NCI-H1092 treated with DMSO at 0.1 percent for 48 hours (cell line): ENCODE data around the gene C1orf50.
A peak's percentile ranks its signal among the peaks of the same experiment; 100 is the strongest.
"Not testable (repeated sequence)": the region's sequence is repeated elsewhere in the genome, so short reads cannot be mapped to it uniquely, and the experiment has no call there.

Source experiments
- DNase-seq: peaks from one replicate; lab custom pipeline; 2025; lab: John Stamatoyannopoulos, UW

Gene C1orf50

DNA sequence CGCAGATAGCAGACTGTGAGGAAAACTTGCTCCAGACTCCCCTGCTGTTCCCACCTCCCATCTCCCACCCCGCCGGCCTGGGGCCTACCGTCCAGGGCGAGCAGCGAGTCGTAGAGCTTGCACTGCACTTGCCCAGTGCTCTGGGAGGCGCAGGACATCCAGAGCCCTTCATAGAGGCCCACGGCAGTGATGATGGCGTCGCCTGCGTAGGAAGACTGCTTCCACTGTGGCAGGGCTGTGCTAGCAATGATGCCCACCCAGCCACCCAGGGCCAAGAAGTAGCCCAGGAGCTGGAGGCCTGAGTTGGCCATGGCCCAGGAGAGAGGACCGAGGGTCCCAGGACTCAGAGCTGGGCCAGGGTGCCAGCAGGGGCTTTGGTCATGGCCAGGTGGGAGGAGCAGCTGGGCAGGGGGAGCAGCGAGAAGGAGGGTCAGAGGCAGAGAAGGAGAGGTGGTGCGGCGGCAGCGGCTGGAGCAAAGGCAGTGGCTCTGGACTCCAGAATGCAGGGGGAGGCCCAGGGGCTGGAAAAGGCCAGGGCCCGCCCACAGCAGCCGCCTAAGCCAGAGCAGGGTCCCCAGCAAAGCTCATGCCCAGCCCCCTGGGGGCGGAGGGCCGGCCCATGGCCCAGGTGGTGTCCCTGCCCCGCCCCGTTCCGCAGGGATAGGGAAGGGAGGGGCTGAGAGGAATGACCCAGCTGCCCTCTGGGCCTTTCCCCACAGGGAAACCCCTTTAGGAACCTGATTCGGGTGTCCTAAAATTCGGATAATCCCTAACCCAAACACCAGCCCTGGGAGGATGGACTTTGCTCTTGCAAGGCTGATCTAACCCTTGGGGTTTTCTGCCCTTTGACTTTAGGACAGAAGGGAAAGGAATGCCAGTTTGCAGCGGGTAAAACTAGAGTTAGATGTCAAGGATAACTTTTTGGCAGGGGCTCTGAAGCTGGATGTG is 27.0 kb upstream of the C1orf50 start, which contains the start of gene CLDN19:
Gene CLDN19 (minus strand): TSS at position 484 of the 948 bp plus-strand sequence. CDS start 173 bp downstream, at position 311.
- no peak for DNase-seq

- no peak for DNase-seq
These were observed 26.0 kb upstream of the C1orf50 start for GRCh38 chr1:42740851-42741580.

GRCh38 chr1:42741706-42742105 is 25.3 kb upstream of the C1orf50 start:
- no peak for DNase-seq

GRCh38 chr1:42742141-42742540 is 24.9 kb upstream of the C1orf50 start:
- DNase-seq: no peak

- no peak for DNase-seq
These were observed 24.3 kb upstream of the C1orf50 start for GRCh38 chr1:42742617-42743316.

DNA sequence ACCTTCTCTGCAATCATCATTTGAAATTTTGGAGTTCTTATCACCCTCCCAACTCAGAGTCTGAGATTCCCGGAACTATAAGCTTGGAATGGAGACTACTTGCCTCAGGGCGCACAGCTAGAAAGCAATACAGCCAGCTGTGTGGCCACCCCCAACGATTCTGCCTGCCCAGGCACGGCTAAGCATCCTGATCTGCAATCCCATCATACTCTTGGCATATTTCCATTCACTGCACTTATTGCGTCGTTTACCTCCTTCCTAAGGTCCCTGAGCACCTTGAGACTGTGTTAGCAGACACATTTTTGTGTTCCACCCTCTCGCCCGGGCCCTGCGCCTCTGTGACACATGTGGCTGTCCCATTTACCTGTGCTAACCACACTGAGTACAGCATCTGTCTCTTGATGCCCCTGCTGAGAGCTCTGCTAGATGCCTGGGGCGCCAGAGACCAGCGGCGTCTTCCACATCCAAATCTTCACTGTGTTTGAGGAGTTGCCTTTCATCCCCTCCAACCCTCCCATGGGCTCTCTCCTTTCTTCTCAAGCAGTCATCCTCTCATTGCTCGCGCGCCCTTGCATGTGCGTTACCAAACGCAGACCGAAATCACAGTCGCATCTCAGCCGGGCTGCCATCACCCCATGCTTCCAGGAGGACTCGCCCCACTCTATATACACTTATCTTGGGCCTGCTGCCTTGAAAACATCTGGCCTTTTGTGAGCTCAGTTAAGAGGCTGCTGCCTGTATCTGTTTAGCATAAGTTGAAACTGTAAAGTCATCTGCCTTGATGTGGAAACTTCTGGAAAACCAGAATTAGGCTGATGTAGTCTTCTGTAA is 23.5 kb upstream of the C1orf50 start:
- no peak for DNase-seq

DNA sequence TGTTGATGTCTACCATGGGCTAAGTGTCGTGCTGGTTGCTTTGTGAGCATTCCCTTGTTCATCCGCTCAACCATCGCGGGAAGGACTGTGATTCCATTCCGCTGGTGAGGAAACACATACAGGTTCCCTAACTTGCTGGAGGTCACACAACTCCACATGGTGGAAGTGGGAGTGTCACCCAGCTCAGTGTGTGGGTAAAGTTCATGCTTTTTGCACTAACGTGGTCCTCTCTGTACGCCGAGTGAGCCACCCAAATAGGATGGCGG is 23.0 kb upstream of the C1orf50 start:
- no peak for DNase-seq

- no peak for DNase-seq
These were observed 21.2 kb upstream of the C1orf50 start for GRCh38 chr1:42745851-42746250.

- DNase-seq: no peak
These were observed 20.5 kb upstream of the C1orf50 start for GRCh38 chr1:42746436-42747105.

DNA sequence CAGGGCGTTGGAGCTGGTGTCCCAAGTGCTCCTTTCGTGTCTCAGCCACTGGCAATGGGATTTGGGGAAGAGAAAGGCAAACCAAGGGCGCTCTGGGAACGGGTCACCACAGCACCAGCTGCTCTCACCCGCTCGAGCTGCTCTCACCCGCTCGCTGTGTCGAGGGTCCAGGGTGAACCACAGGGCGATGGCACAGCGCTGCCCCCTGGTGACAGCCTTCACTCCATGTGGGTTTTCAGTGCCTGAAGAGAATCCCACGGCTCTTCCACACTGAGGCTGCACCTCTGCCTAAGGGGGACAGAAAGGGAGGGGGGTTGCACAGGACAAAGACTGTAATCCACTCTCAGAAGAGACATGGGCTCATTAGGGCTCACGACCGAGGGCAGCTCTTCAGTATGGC is 19.9 kb upstream of the C1orf50 start:
- peak; percentile 8 for DNase-seq

GRCh38 chr1:42748021-42748420 is 19.0 kb upstream of the C1orf50 start:
- DNase-seq: no peak

DNA sequence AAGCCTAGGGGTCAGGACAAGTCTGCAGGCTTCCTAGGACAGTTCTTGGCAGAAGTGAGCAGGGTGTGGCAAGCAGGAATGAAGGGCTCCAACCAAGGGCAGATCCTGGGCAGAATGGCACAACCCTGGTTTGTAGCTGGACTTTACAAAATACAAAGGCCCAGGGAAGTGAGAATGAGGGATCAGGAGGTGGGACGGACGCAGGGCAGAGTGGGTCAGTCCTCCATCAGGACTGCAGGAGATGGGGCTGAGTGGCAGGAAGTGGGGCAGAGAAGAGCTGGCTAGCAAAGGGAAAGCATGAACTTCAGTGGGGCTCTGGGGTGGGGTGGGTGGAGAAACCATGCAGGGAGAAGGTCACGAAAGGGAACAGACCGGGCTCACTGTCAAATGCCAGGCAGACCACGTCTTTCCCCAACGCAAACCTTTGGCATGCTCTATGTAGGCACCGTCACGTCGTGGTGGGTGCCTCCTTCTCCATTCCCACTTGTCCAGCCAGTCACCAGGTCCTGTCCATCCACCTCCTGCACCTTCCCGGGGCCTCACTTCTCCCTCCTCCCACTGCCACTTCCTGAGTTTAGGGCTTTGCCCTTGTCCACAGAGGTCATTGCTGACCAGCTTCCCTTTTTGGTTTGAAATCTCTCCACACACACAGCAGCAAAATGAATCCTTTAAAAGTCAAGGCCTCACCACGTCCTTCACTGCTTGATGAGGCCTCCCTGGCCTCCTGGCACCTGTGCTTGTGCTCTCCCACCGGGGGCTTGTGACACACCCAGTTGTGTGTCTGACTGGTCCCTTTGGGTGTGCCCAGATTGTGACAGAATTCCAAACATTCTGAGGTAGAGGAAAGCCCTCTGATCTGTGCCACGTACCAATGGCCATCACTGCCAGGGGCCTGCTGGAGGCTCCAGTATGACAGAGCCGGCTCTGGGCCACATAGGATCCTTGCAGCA is 18.3 kb upstream of the C1orf50 start:
- DNase-seq: no peak

DNA sequence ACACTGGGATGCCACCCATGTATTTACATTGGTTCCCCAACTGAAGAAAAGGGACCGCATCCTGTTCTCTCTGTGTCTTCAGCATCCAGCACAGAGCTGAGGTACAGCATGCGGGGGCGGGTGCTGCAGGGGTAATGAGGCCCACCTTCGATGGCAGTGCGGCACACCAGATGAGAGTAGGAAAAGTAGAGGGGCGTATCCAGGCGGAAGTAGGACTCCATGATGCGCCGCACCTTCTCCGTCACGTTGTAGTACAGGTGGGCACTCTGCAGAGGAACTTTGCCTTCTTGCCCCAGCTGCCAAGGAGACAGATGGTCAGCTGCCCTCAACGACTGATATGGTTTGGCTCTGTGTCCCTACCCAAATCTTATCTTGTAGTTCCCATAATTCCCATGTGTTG is 17.0 kb upstream of the C1orf50 start:
- DNase-seq: no peak

- DNase-seq: not testable (repeated sequence)
These were observed 15.5 kb upstream of the C1orf50 start for GRCh38 chr1:42751511-42752070.

DNA sequence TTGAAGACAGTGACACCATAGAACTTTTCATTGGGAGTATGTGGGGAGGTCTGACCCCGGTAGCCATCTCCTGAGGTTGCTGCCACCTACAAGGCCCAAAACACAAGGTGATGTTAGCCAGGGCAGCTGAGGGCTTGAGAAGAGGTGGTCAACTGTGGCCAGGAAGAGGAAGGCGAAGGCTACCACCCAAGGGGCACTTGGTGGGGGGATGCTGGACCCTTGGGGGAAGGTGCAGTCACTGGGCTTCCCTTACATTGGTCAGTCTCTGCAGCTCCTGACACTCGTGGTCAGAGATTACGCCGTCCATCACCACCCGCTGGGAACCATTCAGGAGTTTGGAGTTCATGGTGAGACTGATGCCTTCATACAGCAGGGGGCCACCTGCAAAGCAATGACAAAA is 14.8 kb upstream of the C1orf50 start:
- DNase-seq: no peak

DNA sequence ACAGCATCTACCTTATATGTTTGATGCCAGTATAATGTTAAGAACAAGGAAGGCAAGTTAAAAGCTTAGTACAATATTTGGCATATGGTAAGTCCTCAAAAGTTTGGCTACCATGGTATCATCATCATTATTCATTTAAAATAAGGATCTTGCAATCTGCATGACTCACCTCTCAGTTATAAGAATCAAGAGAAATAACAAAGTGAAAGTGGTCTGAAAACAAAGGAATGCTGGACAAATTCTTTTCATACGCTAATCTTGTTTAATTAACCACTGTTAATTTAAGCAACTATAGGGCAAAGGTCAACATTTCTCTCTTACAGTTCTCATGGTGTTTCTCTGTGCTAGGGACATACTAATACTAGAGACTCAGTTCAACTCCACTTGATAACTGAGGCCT is 14.0 kb upstream of the C1orf50 start:
- DNase-seq: no peak

DNA sequence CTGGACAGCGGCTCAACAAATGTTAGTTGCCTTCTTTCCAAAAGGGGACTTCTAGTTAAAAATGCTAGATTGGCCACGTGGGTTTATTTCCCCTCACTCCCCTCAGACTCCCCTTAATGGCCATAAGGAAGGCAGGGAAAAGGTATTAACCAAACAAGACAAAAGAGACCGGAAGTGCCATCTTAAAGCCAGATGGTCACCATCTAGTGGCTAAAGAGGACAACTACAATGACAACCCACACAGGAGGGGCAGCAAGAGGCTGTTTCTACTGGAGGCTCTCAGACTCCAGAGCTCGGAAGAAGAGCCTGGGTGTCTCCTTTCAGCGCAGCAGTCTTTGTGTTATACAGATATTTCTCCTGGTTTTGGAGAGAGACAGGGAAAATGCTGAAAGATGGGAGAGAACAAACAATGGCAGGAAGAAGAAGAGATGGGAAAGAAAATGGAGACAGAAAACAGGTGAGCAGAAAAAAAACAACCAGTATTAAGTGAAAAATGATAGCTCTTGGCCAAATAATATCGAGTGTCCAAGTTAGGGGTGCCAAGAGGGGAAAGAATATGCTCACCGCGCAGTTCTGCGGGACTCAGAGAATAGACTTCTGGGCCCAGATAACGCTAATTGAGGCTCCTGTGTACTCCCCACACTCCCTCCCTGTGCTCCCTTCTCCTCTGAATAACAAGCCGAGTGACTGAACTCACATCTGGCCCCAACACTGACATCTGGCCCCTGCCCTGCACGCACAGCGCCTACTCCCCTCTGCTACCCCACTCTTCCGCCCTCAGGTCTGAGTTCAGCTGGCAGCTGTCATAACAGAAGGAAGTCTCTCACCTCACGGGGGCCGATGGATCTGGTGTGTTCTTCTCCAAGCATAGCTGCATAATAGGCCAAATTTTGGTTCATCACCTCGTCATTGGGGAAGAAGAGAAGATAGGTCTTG is 9.8 kb upstream of the C1orf50 start:
- peak; percentile 70 for DNase-seq

- no peak for DNase-seq
These were observed 9.2 kb upstream of the C1orf50 start for GRCh38 chr1:42757892-42758275.

GRCh38 chr1:42758641-42759040 is 8.4 kb upstream of the C1orf50 start:
- no peak for DNase-seq
